Gastrocnemius medialis (tissue), 4 donors: Measurements from ENCODE around the gene MCUB.

Experiments used
- POLR2A ChIP-seq, 2 donors: fragments of 450-650 bp; IDR thresholded peaks; one replicate each; pipeline ENCODE4 v1.6.1; 2017; ENCODE audit warnings: antibody characterized with exemption in 2 of 2, mild to moderate bottlenecking in 2 of 2, moderate library complexity in 2 of 2
- TF ChIP-seq, protein P1 (sequence below), 5 experiments: fragments of 450-650 bp in 3 of 5; fragments of 200-600 bp in 2 of 5; sonication (generic) in 2 of 5; IDR thresholded peaks in 4 of 5; conservative IDR thresholded peaks in 1 of 5; 1 replicate in 4 of 5; 2 replicates in 1 of 5; pipeline ENCODE4 v1.5.1; 2016 to 2019; ENCODE audit warnings: antibody characterized with exemption in 5 of 5, mild to moderate bottlenecking in 3 of 5, moderate library complexity in 3 of 5

DNA sequence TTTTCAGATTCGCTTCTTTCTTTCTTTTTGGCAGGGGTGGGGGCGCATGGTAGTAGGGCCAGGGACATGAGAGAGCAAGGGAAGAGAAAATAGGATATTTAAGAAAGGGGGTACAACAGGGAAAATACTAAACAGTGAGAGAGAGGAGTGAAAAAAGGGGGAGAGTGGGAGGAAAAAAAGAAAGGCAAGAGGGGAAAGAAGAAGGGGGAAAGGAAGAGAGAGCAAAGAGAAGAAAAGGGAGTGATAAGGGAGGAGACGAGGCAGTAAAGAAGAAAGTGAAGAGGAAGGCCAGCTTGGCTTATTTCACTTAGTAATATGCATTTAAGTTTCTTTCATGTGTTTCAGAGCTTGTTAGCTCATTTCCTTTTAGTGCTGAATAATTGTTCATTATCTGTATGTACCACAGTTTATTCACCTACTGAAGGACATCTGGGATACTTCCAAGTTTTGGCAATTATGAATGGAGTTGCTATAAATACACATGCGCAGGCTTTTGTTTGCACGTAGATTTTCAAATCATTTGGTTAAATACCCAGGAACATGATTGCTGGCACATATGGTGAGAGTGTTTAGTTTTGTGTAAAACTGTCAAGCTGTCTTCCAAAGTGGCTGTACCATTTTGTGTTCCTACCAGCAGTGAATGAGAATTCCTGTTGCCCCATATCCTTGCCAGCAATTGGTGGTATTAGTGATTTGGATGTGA, 105.9 kb downstream of the MCUB start:
- TF ChIP-seq, protein P1, sequence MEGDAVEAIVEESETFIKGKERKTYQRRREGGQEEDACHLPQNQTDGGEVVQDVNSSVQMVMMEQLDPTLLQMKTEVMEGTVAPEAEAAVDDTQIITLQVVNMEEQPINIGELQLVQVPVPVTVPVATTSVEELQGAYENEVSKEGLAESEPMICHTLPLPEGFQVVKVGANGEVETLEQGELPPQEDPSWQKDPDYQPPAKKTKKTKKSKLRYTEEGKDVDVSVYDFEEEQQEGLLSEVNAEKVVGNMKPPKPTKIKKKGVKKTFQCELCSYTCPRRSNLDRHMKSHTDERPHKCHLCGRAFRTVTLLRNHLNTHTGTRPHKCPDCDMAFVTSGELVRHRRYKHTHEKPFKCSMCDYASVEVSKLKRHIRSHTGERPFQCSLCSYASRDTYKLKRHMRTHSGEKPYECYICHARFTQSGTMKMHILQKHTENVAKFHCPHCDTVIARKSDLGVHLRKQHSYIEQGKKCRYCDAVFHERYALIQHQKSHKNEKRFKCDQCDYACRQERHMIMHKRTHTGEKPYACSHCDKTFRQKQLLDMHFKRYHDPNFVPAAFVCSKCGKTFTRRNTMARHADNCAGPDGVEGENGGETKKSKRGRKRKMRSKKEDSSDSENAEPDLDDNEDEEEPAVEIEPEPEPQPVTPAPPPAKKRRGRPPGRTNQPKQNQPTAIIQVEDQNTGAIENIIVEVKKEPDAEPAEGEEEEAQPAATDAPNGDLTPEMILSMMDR (IDR thresholded peaks at IDR 0.05 in 4 of 5, conservative IDR thresholded peaks at IDR 0.05 in 1 of 5), result no peak
- TF ChIP-seq POLR2A (IDR thresholded peaks at IDR 0.05), result no peak
